ENCODE measurements around the gene HCRT. TPM values are rescaled to one million over a fixed set of nuclear protein-coding genes. Genes with fewer than 3 reads are reported as not detected.
A peak's percentile ranks its signal among the peaks of the same experiment; 100 is the strongest.

HCRT gene
- total and polyA plus RNA-seq, 2 donors (not counting 1 experiment from before 2014, with no cell fraction given), result not detected

- Histone ChIP-seq H2AFZ (ENCODE audit: insufficient read depth, low read depth, low read length, poor library complexity, severe bottlenecking) (no peak overlapping the region), H3K4me3 (ENCODE audit: control extremely low read depth in 1 of 5, extremely low read depth in 1 of 5, insufficient read depth in 1 of 5, low read depth in 2 of 5, low read length in 4 of 5) (no peak overlapping the region), H3K9ac (ENCODE audit: low read length) (no peak overlapping the region), H3K27me3 (replicated peaks in 1 of 4; ENCODE audit: control extremely low read depth in 1 of 4, control insufficient read depth in 3 of 4, insufficient read depth in 4 of 4, low read length in 3 of 4) (peaks cover 0 to 17% (median 2%) of the 10 kb centered on the region in 4 experiments), H3K4me1 (ENCODE audit: control insufficient read depth in 2 of 2, insufficient read depth in 2 of 2, low read length in 2 of 2) (peaks cover 42 to 55% of the 10 kb centered on the region in 2 donors), H3K36me3 (replicated peaks in 1 of 2; ENCODE audit: control extremely low read depth in 1 of 2, control insufficient read depth in 1 of 2, extremely low read depth in 1 of 2, insufficient read depth in 2 of 2, low read length in 1 of 2) (no peaks in the 10 kb centered on the region), H3K4me2 (replicated peaks; ENCODE audit: low read depth, low read length, poor library complexity, severe bottlenecking) (peak overlapping the region; percentile 34), H4K20me1 (ENCODE audit: control insufficient read depth, insufficient read depth, low read length, poor library complexity, severe bottlenecking) (no peaks in the 10 kb centered on the region), H3K27ac (ENCODE audit: low read length in 2 of 2) (peak overlapping the region in 1 of 2 donors; percentile 30), H3K9me3 (ENCODE audit: control extremely low read depth in 1 of 3, control insufficient read depth in 2 of 3, insufficient read depth in 1 of 3, low read length in 2 of 3) (peaks cover 0 to 11% (median 0%) of the 10 kb centered on the region in 3 donors), H3K79me2 (ENCODE audit: control insufficient read depth, insufficient read depth, low read length) (no peaks in the 10 kb centered on the region)
- no peak for ATAC-seq (ENCODE audit: low read depth)
- Mint-ChIP-seq H3K9me3 (ENCODE audit: insufficient read depth) (no peaks in the 10 kb centered on the region), H3K27ac (no peak overlapping the region), H3K27me3 (no peaks in the 10 kb centered on the region), H3K4me3 (peak overlapping the region; percentile 47), H3K4me1 (peaks cover 54% of the 10 kb centered on the region)
- intact Hi-C loops (cut with micrococcal nuclease), result no loop called here
- POLR2A ChIA-PET, result interaction anchor here (0.5 kb wide), 2 partner anchors 353 to 1890 kb away, joined by 4 to 14 read pairs; no protein-coding TSS in a partner anchor
- TF ChIP-seq CTCF (IDR thresholded peaks at IDR 0.05), result no peak
- TF ChIP-seq EZH2 (IDR thresholded peaks at IDR 0.05; ENCODE audit: borderline replicate concordance, insufficient read depth, low read depth, low read length, poor library complexity, severe bottlenecking), result no peak
- WGBS (ENCODE audit: insufficient coverage), result no CpG with 5 or more reads among the region's 1 CpG
- CTCF ChIA-PET, result interaction anchor here (0.6 to 3.3 kb wide), 7 partner anchors 8 to 216 kb away, joined by 3 to 20 read pairs (median 3); partner anchors contain the start of gene GHDC
- DNase-seq, result no peak
These were observed 5.9 kb downstream of the HCRT start for GRCh38 chr17:42179335-42179734.

GRCh38 chr17:42178817-42179216, 6.4 kb downstream of the HCRT start:
- Histone ChIP-seq H3K79me2 (ENCODE audit: control insufficient read depth, insufficient read depth, low read length) (no peaks in the 10 kb centered on the region), H3K27ac (ENCODE audit: low read length in 2 of 2) (peak overlapping the region in 1 of 2 donors; percentile 30), H3K4me3 (ENCODE audit: control extremely low read depth in 1 of 5, extremely low read depth in 1 of 5, insufficient read depth in 1 of 5, low read depth in 2 of 5, low read length in 4 of 5) (no peak overlapping the region), H4K20me1 (ENCODE audit: control insufficient read depth, insufficient read depth, low read length, poor library complexity, severe bottlenecking) (no peaks in the 10 kb centered on the region), H3K4me2 (replicated peaks; ENCODE audit: low read depth, low read length, poor library complexity, severe bottlenecking) (peak overlapping the region; percentile 34), H3K4me1 (ENCODE audit: control insufficient read depth in 2 of 2, insufficient read depth in 2 of 2, low read length in 2 of 2) (peaks cover 42 to 54% of the 10 kb centered on the region in 2 donors), H3K36me3 (replicated peaks in 1 of 2; ENCODE audit: control extremely low read depth in 1 of 2, control insufficient read depth in 1 of 2, extremely low read depth in 1 of 2, insufficient read depth in 2 of 2, low read length in 1 of 2) (no peaks in the 10 kb centered on the region), H3K9me3 (ENCODE audit: control extremely low read depth in 1 of 3, control insufficient read depth in 2 of 3, insufficient read depth in 1 of 3, low read length in 2 of 3) (peaks cover 0 to 11% (median 0%) of the 10 kb centered on the region in 3 donors), H3K9ac (ENCODE audit: low read length) (no peak overlapping the region), H3K27me3 (replicated peaks in 1 of 4; ENCODE audit: control extremely low read depth in 1 of 4, control insufficient read depth in 3 of 4, insufficient read depth in 4 of 4, low read length in 3 of 4) (peaks cover 0 to 17% (median 2%) of the 10 kb centered on the region in 4 experiments), H2AFZ (ENCODE audit: insufficient read depth, low read depth, low read length, poor library complexity, severe bottlenecking) (no peak overlapping the region)
- peak overlapping the region; percentile 68 for H3K4me3 Mint-ChIP-seq
- H3K4me1 Mint-ChIP-seq, result peaks cover 52% of the 10 kb centered on the region
- ChIA-PET POLR2A (no interaction called here), CTCF (interaction anchor here (0.5 to 1.3 kb wide), 6 partner anchors 8 to 216 kb away, joined by 3 to 4 read pairs (median 3); no protein-coding TSS in a partner anchor)
- intact Hi-C loops (cut with micrococcal nuclease), result no loop called here
- H3K27me3 Mint-ChIP-seq, result no peaks in the 10 kb centered on the region
- ATAC-seq (ENCODE audit: low read depth), result peak; percentile 26
- peak overlapping the region; percentile 83 for H3K27ac Mint-ChIP-seq
- TF ChIP-seq EZH2 (IDR thresholded peaks at IDR 0.05; ENCODE audit: borderline replicate concordance, insufficient read depth, low read depth, low read length, poor library complexity, severe bottlenecking), result no peak
- TF ChIP-seq CTCF (IDR thresholded peaks at IDR 0.05), result no peak
- 19% methylated on average over 14 of the region's 14 CpGs for WGBS (ENCODE audit: insufficient coverage)
- peak; percentile 66 for DNase-seq
- H3K9me3 Mint-ChIP-seq (ENCODE audit: insufficient read depth), result no peaks in the 10 kb centered on the region

All from B cell (primary cell).